BJ (cell line): ENCODE measurements around the gene CGA. TPM values are rescaled to one million over a fixed set of nuclear protein-coding genes. Genes with fewer than 3 reads are reported as not detected.
A peak's percentile ranks its signal among the peaks of the same experiment; 100 is the strongest.

Experiments
- CTCF ChIA-PET: fragments of 350-600 bp; formaldehyde crosslinking; extraction: SDS; loops from one replicate; lab custom pipeline; 2021; ENCODE audit warnings: antibody characterized with exemption, inconsistent platforms; lab: Yijun Ruan, JAX
- POLR2A ChIA-PET: fragments of 300-600 bp; sonication (Branson Sonifier 250); formaldehyde crosslinking; extraction: SDS; loops from one replicate; lab custom pipeline; 2021; ENCODE audit warnings: antibody characterized with exemption; lab: Charles Lee
- DNase-seq: peaks from one replicate; pipeline ENCODE4 v3.0.0-alpha.2; 2011; ENCODE audit warnings: low read depth
- H3K27me3 ChIP-seq: 2 replicates; pipeline ENCODE4 v1.6.0; 2011; ENCODE audit warnings: low read length; ENCODE audit not compliant: control insufficient read depth, insufficient read depth
- H3K36me3 ChIP-seq: 2 replicates; pipeline ENCODE4 v1.5.1; 2011; ENCODE audit warnings: low read length; ENCODE audit not compliant: control insufficient read depth, insufficient read depth
- H3K4me3 ChIP-seq: 2 replicates; pipeline ENCODE4 v1.5.1; 2011; ENCODE audit warnings: low read depth, mild to moderate bottlenecking, control low read depth, low read length
- CTCF ChIP-seq: IDR thresholded peaks from 2 replicates; pipeline ENCODE4 v1.5.1; 2011; ENCODE audit warnings: low read depth, mild to moderate bottlenecking, control low read depth, inconsistent platforms, low read length, moderate library complexity; ENCODE audit not compliant: insufficient read depth
- polyA plus RNA-seq: library from polyadenylated mRNA; depleted of rRNA; stranded (reverse); fragments of >200 nt; gene quantifications from 2 replicates; pipeline ENCODE4 v1.2.3, GENCODE V29; 2011

CGA gene
- polyA plus RNA-seq, 1 experiment: 2.6 TPM

DNA sequence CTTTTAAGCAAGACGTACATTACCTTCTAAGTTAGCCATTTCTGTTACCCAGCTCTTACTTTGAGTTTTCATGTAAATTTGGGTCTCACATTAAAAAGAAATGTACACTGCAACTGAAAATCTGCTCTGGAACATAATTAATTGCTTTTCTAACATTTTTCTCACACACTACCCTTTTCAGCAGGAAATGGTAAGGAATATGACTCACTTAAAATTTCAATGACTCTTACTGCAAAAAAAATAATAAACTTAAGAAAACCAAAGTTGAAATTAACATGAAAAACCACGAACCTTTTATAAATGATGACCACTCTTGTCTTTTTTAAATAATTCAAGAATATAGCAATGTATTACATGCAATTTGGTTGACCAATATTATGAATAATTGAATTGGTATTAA is 1.3 kb downstream of the CGA start:
- TF ChIP-seq CTCF: no peak
- ChIA-PET POLR2A (no interaction called here), CTCF (interaction anchor here (2.4 kb wide), 1 partner anchor 15 kb away, joined by 9 read pairs; no protein-coding TSS in a partner anchor)
- no peaks in the 10 kb centered on the region for H3K36me3 ChIP-seq
- H3K27me3 ChIP-seq: no peaks in the 10 kb centered on the region
- DNase-seq: peak; percentile 21
- no peak overlapping the region for H3K4me3 ChIP-seq

DNA sequence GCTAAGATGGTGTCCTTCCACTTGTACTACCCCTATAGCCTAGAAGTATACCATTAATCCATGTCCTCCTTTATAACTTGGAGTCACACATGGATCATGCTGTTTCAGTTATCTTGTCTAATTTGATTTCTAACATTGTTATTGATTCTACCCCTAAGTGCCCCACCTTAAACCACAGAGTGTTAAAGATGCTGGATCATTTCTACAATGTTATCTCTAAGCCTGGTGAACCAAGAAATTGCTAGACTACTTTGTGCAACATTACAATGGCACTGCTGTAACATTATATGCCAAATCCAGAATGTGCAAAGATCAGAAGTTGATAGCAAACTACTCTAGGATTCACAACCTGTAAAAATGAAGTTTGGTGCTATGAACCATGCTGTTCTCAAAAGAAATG is 1.7 kb downstream of the CGA start:
- ChIA-PET POLR2A (no interaction called here), CTCF (interaction anchor here (0.8 to 2.4 kb wide), 2 partner anchors 13 to 15 kb away, joined by 4 to 9 read pairs; no protein-coding TSS in a partner anchor)
- no peak for TF ChIP-seq CTCF
- no peaks in the 10 kb centered on the region for H3K27me3 ChIP-seq
- no peaks in the 10 kb centered on the region for H3K36me3 ChIP-seq
- DNase-seq: no peak
- no peak overlapping the region for H3K4me3 ChIP-seq

DNA sequence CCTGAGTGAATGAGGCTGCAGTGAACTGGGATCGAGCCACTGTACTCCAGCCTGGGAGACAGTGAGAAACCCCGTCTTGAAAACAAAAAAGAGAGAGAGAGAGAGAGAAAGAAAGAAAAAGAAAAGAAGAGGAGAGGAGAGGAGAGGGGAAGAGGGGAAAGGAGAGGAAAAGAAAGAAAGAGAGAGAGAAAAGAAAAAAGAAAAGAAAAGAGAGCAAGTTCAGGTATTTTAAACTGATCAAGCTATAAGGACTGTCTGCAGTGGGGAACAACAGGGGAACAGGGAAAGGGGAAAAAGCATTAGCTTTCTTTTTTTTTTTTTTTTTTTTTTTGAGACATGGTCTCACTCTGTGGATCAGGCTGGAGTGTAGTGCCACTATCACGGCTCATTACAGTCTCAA is 2.5 kb downstream of the CGA start:
- ChIA-PET CTCF (interaction anchor here (0.8 to 2.7 kb wide), 2 partner anchors 12 to 14 kb away, joined by 4 to 10 read pairs; no protein-coding TSS in a partner anchor), POLR2A (no interaction called here)
- no peak overlapping the region for H3K4me3 ChIP-seq
- H3K27me3 ChIP-seq: no peaks in the 10 kb centered on the region
- TF ChIP-seq CTCF: no peak
- no peaks in the 10 kb centered on the region for H3K36me3 ChIP-seq
- DNase-seq: no peak

DNA sequence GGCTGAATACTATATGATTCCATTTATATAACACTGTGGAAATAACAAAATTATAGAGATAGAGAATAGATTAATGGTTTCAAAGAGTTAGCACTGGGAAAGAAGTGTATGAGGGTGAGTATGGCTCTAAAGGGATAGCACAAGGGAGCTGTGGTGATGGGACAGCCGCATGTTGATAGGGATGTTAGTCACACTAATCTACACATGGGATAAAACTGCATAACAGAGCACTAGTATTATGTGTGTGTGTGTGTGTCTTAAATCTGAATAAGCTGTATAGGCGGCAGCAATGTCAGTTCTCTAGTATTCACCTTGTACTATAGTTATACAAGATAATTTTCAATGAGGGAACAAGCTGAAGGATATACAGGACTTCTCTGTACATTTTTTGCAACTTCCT is 5.8 kb downstream of the CGA start:
- TF ChIP-seq CTCF: no peak
- DNase-seq: no peak
- ChIA-PET POLR2A (no interaction called here), CTCF (interaction anchor here (0.5 to 1.1 kb wide), 3 partner anchors 12 to 485 kb away, joined by 3 to 4 read pairs (median 3); no protein-coding TSS in a partner anchor)
- Histone ChIP-seq H3K36me3 (no peaks in the 10 kb centered on the region), H3K27me3 (no peaks in the 10 kb centered on the region), H3K4me3 (no peak overlapping the region)

- CTCF ChIA-PET: interaction anchor here (1.0 to 1.5 kb wide), 2 partner anchors 9 to 21 kb away, joined by 3 to 10 read pairs; no protein-coding TSS in a partner anchor
- DNase-seq: no peak
- H3K27me3 ChIP-seq: 0 out of 2 replicates have a peak, but pooled peaks cover 1% of the 10 kb centered on the region
- H3K4me3 ChIP-seq: no peak overlapping the region
- no peak for TF ChIP-seq CTCF
- no peaks in the 10 kb centered on the region for H3K36me3 ChIP-seq
- POLR2A ChIA-PET: no interaction called here
Observed at GRCh38 chr6:87088076-87088475, 6.8 kb downstream of the CGA start.
